IMR-90 (cell line): ENCODE data around the gene GRID1. TPM values are rescaled to one million over a fixed set of nuclear protein-coding genes. Genes with fewer than 3 reads are reported as not detected.

Experiments
- ATAC-seq: fragments of 200-7000 bp; cut with Tn5 transposase; 2 replicates; pipeline ENCODE4 v1.9.1; 2020; ENCODE audit warnings: low read depth, mild to moderate bottlenecking, moderate library complexity
- BruUV-seq: library from RNA; stranded (reverse); fragments of 400-500 nt; replicated peaks from 2 replicates; lab custom pipeline; 2021; lab: Mats Ljungman, UMichigan
- CTCF ChIA-PET: fragments of 300-600 bp; formaldehyde crosslinking; extraction: SDS; loops from one replicate; lab custom pipeline; 2021; ENCODE audit warnings: antibody characterized with exemption; lab: Yijun Ruan, JAX
- POLR2A ChIA-PET: fragments of 300-600 bp; sonication (Branson Sonifier 250); formaldehyde crosslinking; loops from one replicate; lab custom pipeline; 2022; ENCODE audit warnings: antibody characterized with exemption; ENCODE audit not compliant: unreplicated experiment; lab: Charles Lee
- DNase-seq: peaks from one replicate; pipeline ENCODE4 v3.0.0; 2013
- H2AFZ ChIP-seq: replicated peaks from 2 replicates; pipeline ENCODE3; 2013; ENCODE audit warnings: low read length, mild to moderate bottlenecking; ENCODE audit not compliant: poor library complexity
- H2AK5ac ChIP-seq: 2 replicates; pipeline ENCODE4 v1.6.1; 2013; ENCODE audit warnings: low read depth, low read length, inconsistent platforms
- H2AK9ac ChIP-seq: replicated peaks from 2 replicates; pipeline ENCODE3; 2013; ENCODE audit warnings: mild to moderate bottlenecking, low read depth, low read length, moderate library complexity; ENCODE audit not compliant: poor library complexity
- H2BK120ac ChIP-seq: 2 replicates; pipeline ENCODE4 v1.6.1; 2013; ENCODE audit warnings: low read depth, low read length, inconsistent platforms
- H2BK15ac ChIP-seq: 3 replicates; pipeline ENCODE4 v1.6.1; 2013; ENCODE audit warnings: low read depth, low read length, inconsistent platforms
- H2BK20ac ChIP-seq: 2 replicates; pipeline ENCODE4 v1.6.1; 2013; ENCODE audit warnings: low read depth, mild to moderate bottlenecking, inconsistent platforms, low read length, moderate library complexity
- H2BK5ac ChIP-seq: 2 replicates; pipeline ENCODE4 v1.6.1; 2013; ENCODE audit warnings: mild to moderate bottlenecking, low read depth, low read length, inconsistent platforms; ENCODE audit not compliant: poor library complexity, severe bottlenecking
- H3K14ac ChIP-seq: replicated peaks from 2 replicates; pipeline ENCODE4 v1.6.1; 2013; ENCODE audit warnings: low read depth, low read length, inconsistent platforms
- H3K18ac ChIP-seq: 2 replicates; pipeline ENCODE4 v1.6.1; 2013; ENCODE audit warnings: low read depth, low read length, control low read depth
- H3K23ac ChIP-seq: 2 replicates; pipeline ENCODE4 v1.6.1; 2013; ENCODE audit warnings: low read depth, low read length, inconsistent platforms
- H3K27ac ChIP-seq: 2 replicates; pipeline ENCODE4 v1.5.1; 2013; ENCODE audit warnings: mild to moderate bottlenecking, control low read depth, low read length; ENCODE audit not compliant: insufficient read depth
- H3K27me3 ChIP-seq: 2 replicates; pipeline ENCODE4 v1.6.1; 2013; ENCODE audit warnings: low read length; ENCODE audit not compliant: control insufficient read depth, insufficient read depth
- H3K36me3 ChIP-seq: 2 replicates; pipeline ENCODE4 v1.6.1; 2013; ENCODE audit warnings: low read length, mixed read lengths; ENCODE audit not compliant: control insufficient read depth, insufficient read depth
- H3K4ac ChIP-seq: 2 replicates; pipeline ENCODE4 v1.6.1; 2013; ENCODE audit warnings: low read depth, low read length, inconsistent platforms
- H3K4me1 ChIP-seq: 2 replicates; pipeline ENCODE4 v1.6.1; 2013; ENCODE audit warnings: low read length, mixed read lengths; ENCODE audit not compliant: control insufficient read depth, insufficient read depth
- H3K4me2 ChIP-seq: 2 replicates; pipeline ENCODE4 v1.6.1; 2013; ENCODE audit warnings: low read depth, mild to moderate bottlenecking, control low read depth, low read length, moderate library complexity
- H3K4me3 ChIP-seq: 2 replicates; pipeline ENCODE4 v1.5.1; 2013; ENCODE audit warnings: low read depth, mild to moderate bottlenecking, control low read depth, low read length, moderate library complexity; ENCODE audit not compliant: insufficient read depth
- H3K56ac ChIP-seq: 2 replicates; pipeline ENCODE4 v1.6.1; 2013; ENCODE audit warnings: low read length, inconsistent platforms; ENCODE audit not compliant: insufficient read depth; ENCODE audit errors: extremely low read depth
- H3K79me1 ChIP-seq, 2 experiments: 2 replicates each; pipeline ENCODE4 v1.6.1; 2013; ENCODE audit warnings: low read length in 2 of 2, inconsistent platforms in 1 of 2, low read depth in 1 of 2
- H3K9ac ChIP-seq: 2 replicates; pipeline ENCODE4 v1.6.1; 2013; ENCODE audit warnings: low read depth, low read length, control low read depth
- H3K9me1 ChIP-seq: 2 replicates; pipeline ENCODE4 v1.6.1; 2013; ENCODE audit warnings: low read length, inconsistent platforms; ENCODE audit not compliant: insufficient read depth
- H3K9me3 ChIP-seq: 2 replicates; pipeline ENCODE4 v1.6.1; 2013; ENCODE audit warnings: low read length; ENCODE audit not compliant: control insufficient read depth, insufficient read depth
- H4K20me1 ChIP-seq: 2 replicates; pipeline ENCODE4 v1.6.1; 2013; ENCODE audit warnings: low read length, inconsistent platforms; ENCODE audit not compliant: insufficient read depth
- H4K5ac ChIP-seq: 2 replicates; pipeline ENCODE4 v1.6.1; 2013; ENCODE audit warnings: mild to moderate bottlenecking, low read depth, low read length, control low read depth
- H4K8ac ChIP-seq, 2 experiments: 2 replicates each; pipeline ENCODE4 v1.6.1; 2013; ENCODE audit warnings: low read depth in 2 of 2, low read length in 2 of 2, control low read depth in 1 of 2, inconsistent platforms in 1 of 2
- H4K91ac ChIP-seq: 2 replicates; pipeline ENCODE4 v1.6.1; 2013; ENCODE audit warnings: low read depth, low read length, inconsistent platforms; ENCODE audit not compliant: insufficient read depth
- BHLHE40 ChIP-seq: fragments of 150-350 bp; IDR thresholded peaks from 2 replicates; pipeline ENCODE4 v1.6.1; 2016; ENCODE audit warnings: mild to moderate bottlenecking, low read depth, low read length
- CEBPB ChIP-seq: IDR thresholded peaks from 2 replicates; pipeline ENCODE4 v1.6.1; 2012; ENCODE audit warnings: low read depth, low read length, improper control_type of control experiment
- CHD1 ChIP-seq: IDR thresholded peaks from 2 replicates; pipeline ENCODE4 v1.6.1; 2012; ENCODE audit warnings: low read depth, low read length, improper control_type of control experiment
- FOS ChIP-seq: fragments of 150-350 bp; IDR thresholded peaks from 2 replicates; pipeline ENCODE4 v1.6.1; 2016; ENCODE audit warnings: low read depth, low read length
- MAFK ChIP-seq: IDR thresholded peaks from 2 replicates; pipeline ENCODE4 v1.6.1; 2012; ENCODE audit warnings: low read depth, low read length, improper control_type of control experiment
- MAZ ChIP-seq: IDR thresholded peaks from 2 replicates; pipeline ENCODE4 v1.6.1; 2012; ENCODE audit warnings: low read depth, mild to moderate bottlenecking, low read length, improper control_type of control experiment, moderate library complexity, borderline replicate concordance
- MXI1 ChIP-seq: IDR thresholded peaks from 2 replicates; pipeline ENCODE4 v1.6.1; 2012; ENCODE audit warnings: low read depth, mild to moderate bottlenecking, low read length, moderate library complexity, borderline replicate concordance
- NFE2L2 ChIP-seq: fragments of 150-350 bp; IDR thresholded peaks from 2 replicates; pipeline ENCODE4 v1.6.1; 2016; ENCODE audit warnings: low read depth, mild to moderate bottlenecking, low read length
- POLR2A ChIP-seq: IDR thresholded peaks from 2 replicates; pipeline ENCODE4 v1.6.1; 2012; ENCODE audit warnings: mild to moderate bottlenecking, low read depth, low read length
- RAD21 ChIP-seq: IDR thresholded peaks from 2 replicates; pipeline ENCODE4 v1.6.1; 2012; ENCODE audit warnings: low read length, improper control_type of control experiment
- RCOR1 ChIP-seq: IDR thresholded peaks from 2 replicates; pipeline ENCODE4 v1.6.1; 2012; ENCODE audit warnings: mild to moderate bottlenecking, low read length, improper control_type of control experiment; ENCODE audit not compliant: insufficient replicate concordance
- RFX5 ChIP-seq: IDR thresholded peaks from 2 replicates; pipeline ENCODE4 v1.8.0; 2012; ENCODE audit warnings: low read depth, mild to moderate bottlenecking, low read length, moderate library complexity
- SMC3 ChIP-seq: fragments of 150-350 bp; IDR thresholded peaks from 2 replicates; pipeline ENCODE4 v1.6.1; 2016; ENCODE audit warnings: low read depth, mild to moderate bottlenecking, antibody characterized with exemption, low read length, moderate library complexity
- WGBS, 2 experiments: methylation state at CpG; one replicate each; pipeline versions ENCODE4 v1.1.5 to v1.1.7; 2013; ENCODE audit warnings: missing lambda C conversion rate in 2 of 2; ENCODE audit not compliant: insufficient read length in 1 of 2; ENCODE audit errors: extremely low coverage in 2 of 2; 5-methylcytosine and 5-hydroxymethylcytosine counted together
- dilution Hi-C: fragments of 300-500 bp; cut with HindIII; formaldehyde crosslinking; loops from one replicate; pipeline ENCODE4 v1.14.3; 2018; ENCODE audit warnings: low sequenced_read_pairs; ENCODE audit not compliant: unreplicated experiment
- in situ Hi-C: fragments of 300-500 bp; cut with MboI; formaldehyde crosslinking; loops from 3 replicates; pipeline ENCODE4 v1.14.3; 2019; ENCODE audit warnings: low sequenced_read_pairs, inconsistent platforms, mixed read lengths
- intact Hi-C: fragments of 100-400 bp; cut with micrococcal nuclease; formaldehyde crosslinking; loops from 2 replicates; pipeline ENCODE4 v1.10.0; 2022
- polyA plus RNA-seq, 3 experiments: library from polyadenylated mRNA; depleted of rRNA; stranded (reverse); fragments of >200 nt; gene quantifications; 2 replicates each; pipeline ENCODE4 v1.2.3, GENCODE V29; 2012; ENCODE audit warnings: low replicate concordance in 1 of 3
- total RNA-seq: library from RNA; depleted of rRNA; stranded (reverse); fragments of >200 nt; gene quantifications from 2 replicates; pipeline ENCODE4 v1.2.3, GENCODE V29; 2012
- TF ChIP-seq, protein P1 (sequence below): conservative IDR thresholded peaks from 2 replicates; pipeline ENCODE4 v1.5.1; 2012; ENCODE audit warnings: mild to moderate bottlenecking, low read depth, low read length, improper control_type of control experiment
- TF ChIP-seq, protein P2 (sequence below): fragments of 150-350 bp; IDR thresholded peaks from 2 replicates; pipeline ENCODE4 v1.6.1; 2017; ENCODE audit warnings: mild to moderate bottlenecking, antibody characterized with exemption, low read length, low read depth
- TF ChIP-seq, protein P3 (sequence below): fragments of 150-350 bp; IDR thresholded peaks from 2 replicates; pipeline ENCODE4 v1.6.1; 2016; ENCODE audit warnings: low read depth, mild to moderate bottlenecking, low read length, moderate library complexity, borderline replicate concordance

Gene GRID1
- total and polyA plus RNA-seq, 2 of the 4 experiments (the other 2 are of a cell fraction), result not detected

DNA sequence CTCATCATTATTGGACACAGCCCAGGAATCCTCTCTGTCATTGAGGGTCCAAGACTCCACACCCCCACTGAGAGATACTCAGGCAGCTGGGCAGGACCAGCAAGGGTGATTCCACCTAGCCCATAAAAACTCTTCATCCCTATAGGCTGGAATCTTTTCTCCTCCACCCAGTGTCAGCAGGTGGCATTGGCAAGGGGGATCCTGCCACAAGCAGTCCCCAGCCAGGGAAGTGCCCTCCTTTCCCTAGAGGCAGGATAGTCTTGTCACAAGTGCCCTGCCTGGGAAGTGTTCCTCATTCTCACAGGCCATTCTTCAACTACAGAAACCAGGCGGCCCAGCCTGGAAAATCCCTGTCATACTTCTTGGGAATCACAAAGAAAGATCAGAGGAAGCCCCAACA lies 533.6 kb downstream of the GRID1 start:
- Histone ChIP-seq H2AFZ (no peak overlapping the region), H3K9me3 (peaks cover 18% of the 10 kb centered on the region), H3K9ac (no peak overlapping the region), H4K5ac (no peak overlapping the region), H2BK120ac (no peak overlapping the region), H3K14ac (no peak overlapping the region), H3K27ac (no peak overlapping the region), H3K56ac (no peak overlapping the region), H2BK5ac (no peak overlapping the region), H3K4me1 (no peaks in the 10 kb centered on the region), H2BK20ac (no peak overlapping the region), H3K27me3 (no peaks in the 10 kb centered on the region), H2AK9ac (no peak overlapping the region), H3K9me1 (no peaks in the 10 kb centered on the region), H3K36me3 (no peaks in the 10 kb centered on the region), H3K23ac (no peak overlapping the region), H2AK5ac (no peak overlapping the region), H4K91ac (no peak overlapping the region), H3K79me1 (no peaks in the 10 kb centered on the region), H3K4ac (no peak overlapping the region), H3K4me3 (no peak overlapping the region), H4K8ac (no peak overlapping the region), H4K20me1 (no peaks in the 10 kb centered on the region), H3K18ac (no peak overlapping the region), H2BK15ac (no peak overlapping the region), H3K4me2 (no peak overlapping the region)
- WGBS, 2 experiments, result no CpG with 5 or more reads among the region's 1 CpG
- in situ Hi-C loops (no loop called here), intact Hi-C loops (no loop called here), dilution Hi-C loops (no loop called here)
- BruUV-seq, result no TSS peak
- ChIA-PET CTCF (no interaction called here), POLR2A (no interaction called here)
- DNase-seq (no peak), ATAC-seq (no peak)
- TF ChIP-seq RAD21 (no peak), MAZ (no peak), SMC3 (no peak), FOS (no peak), BHLHE40 (no peak), POLR2A (no peak), MAFK (no peak), RCOR1 (no peak), NFE2L2 (no peak), CEBPB (no peak), CHD1 (no peak), RFX5 (no peak), MXI1 (no peak)
- TF ChIP-seq, protein P1, sequence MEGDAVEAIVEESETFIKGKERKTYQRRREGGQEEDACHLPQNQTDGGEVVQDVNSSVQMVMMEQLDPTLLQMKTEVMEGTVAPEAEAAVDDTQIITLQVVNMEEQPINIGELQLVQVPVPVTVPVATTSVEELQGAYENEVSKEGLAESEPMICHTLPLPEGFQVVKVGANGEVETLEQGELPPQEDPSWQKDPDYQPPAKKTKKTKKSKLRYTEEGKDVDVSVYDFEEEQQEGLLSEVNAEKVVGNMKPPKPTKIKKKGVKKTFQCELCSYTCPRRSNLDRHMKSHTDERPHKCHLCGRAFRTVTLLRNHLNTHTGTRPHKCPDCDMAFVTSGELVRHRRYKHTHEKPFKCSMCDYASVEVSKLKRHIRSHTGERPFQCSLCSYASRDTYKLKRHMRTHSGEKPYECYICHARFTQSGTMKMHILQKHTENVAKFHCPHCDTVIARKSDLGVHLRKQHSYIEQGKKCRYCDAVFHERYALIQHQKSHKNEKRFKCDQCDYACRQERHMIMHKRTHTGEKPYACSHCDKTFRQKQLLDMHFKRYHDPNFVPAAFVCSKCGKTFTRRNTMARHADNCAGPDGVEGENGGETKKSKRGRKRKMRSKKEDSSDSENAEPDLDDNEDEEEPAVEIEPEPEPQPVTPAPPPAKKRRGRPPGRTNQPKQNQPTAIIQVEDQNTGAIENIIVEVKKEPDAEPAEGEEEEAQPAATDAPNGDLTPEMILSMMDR, result no peak
- TF ChIP-seq, protein P2, sequence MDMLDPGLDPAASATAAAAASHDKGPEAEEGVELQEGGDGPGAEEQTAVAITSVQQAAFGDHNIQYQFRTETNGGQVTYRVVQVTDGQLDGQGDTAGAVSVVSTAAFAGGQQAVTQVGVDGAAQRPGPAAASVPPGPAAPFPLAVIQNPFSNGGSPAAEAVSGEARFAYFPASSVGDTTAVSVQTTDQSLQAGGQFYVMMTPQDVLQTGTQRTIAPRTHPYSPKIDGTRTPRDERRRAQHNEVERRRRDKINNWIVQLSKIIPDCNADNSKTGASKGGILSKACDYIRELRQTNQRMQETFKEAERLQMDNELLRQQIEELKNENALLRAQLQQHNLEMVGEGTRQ, result no peak
- TF ChIP-seq, protein P3, sequence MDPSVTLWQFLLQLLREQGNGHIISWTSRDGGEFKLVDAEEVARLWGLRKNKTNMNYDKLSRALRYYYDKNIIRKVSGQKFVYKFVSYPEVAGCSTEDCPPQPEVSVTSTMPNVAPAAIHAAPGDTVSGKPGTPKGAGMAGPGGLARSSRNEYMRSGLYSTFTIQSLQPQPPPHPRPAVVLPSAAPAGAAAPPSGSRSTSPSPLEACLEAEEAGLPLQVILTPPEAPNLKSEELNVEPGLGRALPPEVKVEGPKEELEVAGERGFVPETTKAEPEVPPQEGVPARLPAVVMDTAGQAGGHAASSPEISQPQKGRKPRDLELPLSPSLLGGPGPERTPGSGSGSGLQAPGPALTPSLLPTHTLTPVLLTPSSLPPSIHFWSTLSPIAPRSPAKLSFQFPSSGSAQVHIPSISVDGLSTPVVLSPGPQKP, result no peak
